Measurements from ENCODE around the gene ALDH1B1. TPM values are rescaled to one million over a fixed set of nuclear protein-coding genes. Genes with fewer than 3 reads are reported as not detected.

The ALDH1B1 gene
- polyA plus RNA-seq, 1 donor (not counting 4 experiments of a cell fraction or from before 2014, with no cell fraction given) = 14.4 TPM

GRCh38 chr9:38441347-38442085 lies 49.0 kb downstream of the ALDH1B1 start:
- Histone ChIP-seq H3K9me3 (ENCODE audit: control insufficient read depth, low read depth, low read length) (no peaks in the 10 kb centered on the region), H3K27me3 (ENCODE audit: control insufficient read depth, extremely low read depth, insufficient read depth, low read length) (no peaks in the 10 kb centered on the region), H4K20me1 (ENCODE audit: control insufficient read depth, extremely low read depth, insufficient read depth, low read length) (no peaks in the 10 kb centered on the region), H3K4me3 (ENCODE audit: control insufficient read depth in 2 of 3, extremely low read depth in 1 of 3, insufficient read depth in 2 of 3, low read depth in 1 of 3, low read length in 3 of 3) (no peak overlapping the region), H3K79me2 (ENCODE audit: control insufficient read depth, insufficient read depth, low read length) (no peaks in the 10 kb centered on the region), H3K9ac (ENCODE audit: control insufficient read depth, extremely low read depth, insufficient read depth, low read length) (no peak overlapping the region), H3K4me2 (ENCODE audit: control insufficient read depth, extremely low read depth, insufficient read depth, low read depth, low read length) (no peak overlapping the region), H2AFZ (ENCODE audit: control insufficient read depth, low read length) (no peak overlapping the region), H3K9me1 (ENCODE audit: control insufficient read depth, extremely low read depth, insufficient read depth, low read length) (no peaks in the 10 kb centered on the region), H3K4me1 (ENCODE audit: control insufficient read depth, extremely low read depth, insufficient read depth, low read length) (peaks cover 19% of the 10 kb centered on the region), H3K36me3 (ENCODE audit: control insufficient read depth in 2 of 2, extremely low read depth in 1 of 2, insufficient read depth in 2 of 2, low read length in 2 of 2) (no peaks in the 10 kb centered on the region), H3K27ac (ENCODE audit: control insufficient read depth, insufficient read depth, low read length) (no peak overlapping the region)
- FAIRE-seq = no peak
- dilution Hi-C loops (cut with MboI; ENCODE audit: extremely low pct_ligation_motif_present, low sequenced_read_pairs) = no loop called here
- no peak for DNase-seq (ENCODE audit: low read depth, low spot score)
- no peak for TF ChIP-seq EZH2 (IDR thresholded peaks at IDR 0.05; ENCODE audit: low read length)
- TF ChIP-seq, protein P1, sequence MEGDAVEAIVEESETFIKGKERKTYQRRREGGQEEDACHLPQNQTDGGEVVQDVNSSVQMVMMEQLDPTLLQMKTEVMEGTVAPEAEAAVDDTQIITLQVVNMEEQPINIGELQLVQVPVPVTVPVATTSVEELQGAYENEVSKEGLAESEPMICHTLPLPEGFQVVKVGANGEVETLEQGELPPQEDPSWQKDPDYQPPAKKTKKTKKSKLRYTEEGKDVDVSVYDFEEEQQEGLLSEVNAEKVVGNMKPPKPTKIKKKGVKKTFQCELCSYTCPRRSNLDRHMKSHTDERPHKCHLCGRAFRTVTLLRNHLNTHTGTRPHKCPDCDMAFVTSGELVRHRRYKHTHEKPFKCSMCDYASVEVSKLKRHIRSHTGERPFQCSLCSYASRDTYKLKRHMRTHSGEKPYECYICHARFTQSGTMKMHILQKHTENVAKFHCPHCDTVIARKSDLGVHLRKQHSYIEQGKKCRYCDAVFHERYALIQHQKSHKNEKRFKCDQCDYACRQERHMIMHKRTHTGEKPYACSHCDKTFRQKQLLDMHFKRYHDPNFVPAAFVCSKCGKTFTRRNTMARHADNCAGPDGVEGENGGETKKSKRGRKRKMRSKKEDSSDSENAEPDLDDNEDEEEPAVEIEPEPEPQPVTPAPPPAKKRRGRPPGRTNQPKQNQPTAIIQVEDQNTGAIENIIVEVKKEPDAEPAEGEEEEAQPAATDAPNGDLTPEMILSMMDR (optimal IDR thresholded peaks at IDR 0.05 in 1 of 3, IDR thresholded peaks at IDR 0.05 in 1 of 3, conservative IDR thresholded peaks at IDR 0.05 in 1 of 3; ENCODE audit: extremely low read depth in 1 of 3, insufficient read depth in 2 of 3, low read length in 3 of 3) = no peak

DNA sequence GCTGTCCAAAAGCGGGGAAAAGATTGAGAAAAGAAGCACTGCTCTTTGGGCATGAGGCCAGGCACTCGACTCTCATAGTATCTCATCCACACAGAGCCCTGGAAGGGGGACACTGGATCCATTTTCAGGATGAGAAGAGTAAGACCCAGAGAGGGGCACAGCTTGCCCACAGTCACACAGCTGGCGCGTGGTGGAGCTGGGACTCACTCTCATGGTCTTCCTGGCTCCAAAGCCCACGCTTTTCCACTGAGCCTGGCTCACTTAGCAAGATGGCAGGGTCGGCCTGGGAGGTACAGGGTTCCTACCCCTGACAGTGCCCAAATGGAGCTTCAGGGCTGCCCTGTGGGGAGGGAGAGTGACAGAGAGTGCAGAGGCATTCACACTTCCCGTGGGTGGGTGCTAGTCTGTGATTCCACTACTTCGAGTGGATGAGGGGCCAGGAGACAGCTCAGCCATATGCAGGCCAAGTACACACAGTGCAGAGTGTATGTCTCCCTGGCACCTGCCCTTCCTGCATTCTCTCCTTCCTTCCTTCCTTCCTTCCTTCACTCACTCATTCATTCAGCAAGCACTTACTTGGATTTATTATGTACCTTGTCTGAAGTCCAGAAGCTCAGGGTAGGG lies 50.1 kb downstream of the ALDH1B1 start:
- dilution Hi-C loops (cut with MboI; ENCODE audit: extremely low pct_ligation_motif_present, low sequenced_read_pairs) = no loop called here
- DNase-seq (ENCODE audit: low read depth, low spot score) (no peak), FAIRE-seq (no peak)
- H3K4me2 ChIP-seq (ENCODE audit: control insufficient read depth, extremely low read depth, insufficient read depth, low read depth, low read length) = no peak overlapping the region
- H3K27ac ChIP-seq (ENCODE audit: control insufficient read depth, insufficient read depth, low read length) = no peak overlapping the region
- H3K4me3 ChIP-seq (ENCODE audit: control insufficient read depth in 2 of 3, extremely low read depth in 1 of 3, insufficient read depth in 2 of 3, low read depth in 1 of 3, low read length in 3 of 3) = no peak overlapping the region
- no peak overlapping the region for H2AFZ ChIP-seq (ENCODE audit: control insufficient read depth, low read length)
- H3K9ac ChIP-seq (ENCODE audit: control insufficient read depth, extremely low read depth, insufficient read depth, low read length) = no peak overlapping the region
- no peaks in the 10 kb centered on the region for H3K27me3 ChIP-seq (ENCODE audit: control insufficient read depth, extremely low read depth, insufficient read depth, low read length)
- no peaks in the 10 kb centered on the region for H3K9me1 ChIP-seq (ENCODE audit: control insufficient read depth, extremely low read depth, insufficient read depth, low read length)
- peaks cover 11% of the 10 kb centered on the region for H3K4me1 ChIP-seq (ENCODE audit: control insufficient read depth, extremely low read depth, insufficient read depth, low read length)
- H4K20me1 ChIP-seq (ENCODE audit: control insufficient read depth, extremely low read depth, insufficient read depth, low read length) = no peaks in the 10 kb centered on the region
- H3K9me3 ChIP-seq (ENCODE audit: control insufficient read depth, low read depth, low read length) = no peaks in the 10 kb centered on the region
- no peaks in the 10 kb centered on the region for H3K36me3 ChIP-seq (ENCODE audit: control insufficient read depth in 2 of 2, extremely low read depth in 1 of 2, insufficient read depth in 2 of 2, low read length in 2 of 2)
- no peaks in the 10 kb centered on the region for H3K79me2 ChIP-seq (ENCODE audit: control insufficient read depth, insufficient read depth, low read length)
- TF ChIP-seq, protein P1 (optimal IDR thresholded peaks at IDR 0.05 in 1 of 3, IDR thresholded peaks at IDR 0.05 in 1 of 3, conservative IDR thresholded peaks at IDR 0.05 in 1 of 3; ENCODE audit: extremely low read depth in 1 of 3, insufficient read depth in 2 of 3, low read length in 3 of 3) = no peak
- no peak for TF ChIP-seq EZH2 (IDR thresholded peaks at IDR 0.05; ENCODE audit: low read length)

Measured in keratinocyte (primary cell).